ENCODE results near the gene DEAF1. TPM values are rescaled to one million over a fixed set of nuclear protein-coding genes. Genes with fewer than 3 reads are reported as not detected.

Gene DEAF1
- total and polyA plus RNA-seq, 10 of the 15 experiments (the other 5 are each of a cell fraction or from before 2014, with no cell fraction given) = 0.68 to 51.3 (median 25.9) TPM

DNA sequence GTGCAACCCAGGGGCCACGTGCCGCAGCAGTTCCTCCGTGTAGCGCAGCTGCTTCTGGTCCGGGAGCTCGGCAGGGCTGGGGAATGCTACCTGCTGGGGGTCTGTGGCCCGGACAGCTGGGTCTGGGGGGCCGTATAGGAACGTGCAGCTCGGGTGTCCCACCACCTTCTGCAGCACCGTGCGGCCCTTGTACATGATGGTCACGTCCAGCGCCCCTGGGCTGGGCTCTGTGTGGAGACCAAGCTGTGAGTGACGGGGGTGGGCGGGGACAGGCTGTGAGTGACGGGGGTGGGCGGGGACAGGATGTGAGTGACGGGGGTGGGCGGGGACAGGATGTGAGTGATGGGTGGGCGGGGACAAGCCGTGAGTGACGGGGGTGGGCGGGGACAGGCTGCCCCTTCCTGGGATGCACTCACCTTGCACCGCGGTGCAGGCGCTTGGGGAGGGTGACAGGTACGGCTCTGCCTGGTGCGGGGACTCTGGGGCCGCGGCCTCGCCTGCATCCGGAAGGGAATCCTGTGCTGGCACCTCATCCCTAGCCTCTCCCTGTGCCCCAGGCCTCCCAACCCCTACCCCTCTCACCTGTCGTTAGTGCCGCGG lies 81.6 kb downstream of the DEAF1 start:
- H4K20me1 ChIP-seq (ENCODE audit: control insufficient read depth, insufficient read depth) = peaks cover 11% of the 10 kb centered on the region
- no peaks in the 10 kb centered on the region for H3K27me3 ChIP-seq (replicated peaks in 1 of 2; ENCODE audit: control insufficient read depth in 2 of 2, insufficient read depth in 2 of 2, low read length in 1 of 2)
- H2AFZ ChIP-seq (ENCODE audit: control insufficient read depth, low read depth, low read length) = no peak overlapping the region
- H3K4me2 ChIP-seq (ENCODE audit: control insufficient read depth, insufficient read depth) = peak overlapping the region; percentile 99
- peak overlapping the region; percentile 90 for H3K4me3 ChIP-seq
- in situ Hi-C loops (cut with MboI) (no loop called here), intact Hi-C loops (cut with micrococcal nuclease; ENCODE audit: unreplicated experiment) (no loop called here)
- CTCF ChIA-PET = interaction anchor here (0.6 to 1.4 kb wide), 2 partner anchors 32 to 83 kb away, joined by 3 to 6 read pairs; partner anchors contain the start of gene TMEM80
- POLR2A ChIA-PET = interaction anchor here (0.9 to 1.4 kb wide), 5 partner anchors 37 to 164 kb away, joined by 3 to 4 read pairs (median 3); partner anchors contain the start of genes HRAS and PHRF1
- H3K4me1 ChIP-seq (ENCODE audit: control insufficient read depth, insufficient read depth, low read length) = peaks cover 14% of the 10 kb centered on the region
- SMC1A ChIA-PET (ENCODE audit: uncharacterized antibody, unreplicated experiment) = interaction anchor here (0.8 kb wide), 1 partner anchor 37 kb away, joined by 3 read pairs; the partner anchor contains the start of gene PHRF1
- no peaks in the 10 kb centered on the region for H3K9me3 ChIP-seq (replicated peaks; ENCODE audit: control insufficient read depth, insufficient read depth, low read length)
- peaks cover 26% of the 10 kb centered on the region for H3K79me2 ChIP-seq (ENCODE audit: control insufficient read depth, insufficient read depth, low read length)
- BruUV-seq (replicated peaks) = no TSS peak
- no peak for FAIRE-seq
- peak overlapping the region; percentile 100 for H3K27ac ChIP-seq (ENCODE audit: control insufficient read depth, insufficient read depth)
- RAD21 ChIA-PET (ENCODE audit: unreplicated experiment) = interaction anchor here (0.9 to 1.5 kb wide), 5 partner anchors 38 to 113 kb away, joined by 3 to 5 read pairs (median 4); partner anchors contain the start of genes HRAS and PHRF1
- peak; percentile 24 for ATAC-seq
- DNase-seq (ENCODE audit: low read depth, low spot score) = no peak
- peaks cover 10 to 45% of the 10 kb centered on the region in 2 experiments; a peak in 3 of 4 replicates for H3K36me3 ChIP-seq (ENCODE audit: control insufficient read depth in 2 of 2, insufficient read depth in 2 of 2, low read length in 1 of 2)
- WGBS (ENCODE audit: insufficient coverage, insufficient replicate concordance, low lambda C conversion rate, missing lambda C conversion rate) = 50% methylated on average over 27 of the region's 36 CpGs
- H3K9ac ChIP-seq (ENCODE audit: control insufficient read depth, insufficient read depth, low read length) = peak overlapping the region; percentile 91
- TF ChIP-seq STAT3 (IDR thresholded peaks at IDR 0.05; ENCODE audit: low read depth, low read length) = no peak
- TF ChIP-seq TCF3 (IDR thresholded peaks at IDR 0.05; ENCODE audit: borderline replicate concordance, insufficient read depth, low read depth, low read length) = no peak
- peak; percentile 65 for TF ChIP-seq POLR2A (IDR thresholded peaks at IDR 0.05; ENCODE audit: low read depth, low read length)
- TF ChIP-seq, protein P1, sequence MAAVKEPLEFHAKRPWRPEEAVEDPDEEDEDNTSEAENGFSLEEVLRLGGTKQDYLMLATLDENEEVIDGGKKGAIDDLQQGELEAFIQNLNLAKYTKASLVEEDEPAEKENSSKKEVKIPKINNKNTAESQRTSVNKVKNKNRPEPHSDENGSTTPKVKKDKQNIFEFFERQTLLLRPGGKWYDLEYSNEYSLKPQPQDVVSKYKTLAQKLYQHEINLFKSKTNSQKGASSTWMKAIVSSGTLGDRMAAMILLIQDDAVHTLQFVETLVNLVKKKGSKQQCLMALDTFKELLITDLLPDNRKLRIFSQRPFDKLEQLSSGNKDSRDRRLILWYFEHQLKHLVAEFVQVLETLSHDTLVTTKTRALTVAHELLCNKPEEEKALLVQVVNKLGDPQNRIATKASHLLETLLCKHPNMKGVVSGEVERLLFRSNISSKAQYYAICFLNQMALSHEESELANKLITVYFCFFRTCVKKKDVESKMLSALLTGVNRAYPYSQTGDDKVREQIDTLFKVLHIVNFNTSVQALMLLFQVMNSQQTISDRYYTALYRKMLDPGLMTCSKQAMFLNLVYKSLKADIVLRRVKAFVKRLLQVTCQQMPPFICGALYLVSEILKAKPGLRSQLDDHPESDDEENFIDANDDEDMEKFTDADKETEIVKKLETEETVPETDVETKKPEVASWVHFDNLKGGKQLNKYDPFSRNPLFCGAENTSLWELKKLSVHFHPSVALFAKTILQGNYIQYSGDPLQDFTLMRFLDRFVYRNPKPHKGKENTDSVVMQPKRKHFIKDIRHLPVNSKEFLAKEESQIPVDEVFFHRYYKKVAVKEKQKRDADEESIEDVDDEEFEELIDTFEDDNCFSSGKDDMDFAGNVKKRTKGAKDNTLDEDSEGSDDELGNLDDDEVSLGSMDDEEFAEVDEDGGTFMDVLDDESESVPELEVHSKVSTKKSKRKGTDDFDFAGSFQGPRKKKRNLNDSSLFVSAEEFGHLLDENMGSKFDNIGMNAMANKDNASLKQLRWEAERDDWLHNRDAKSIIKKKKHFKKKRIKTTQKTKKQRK (IDR thresholded peaks at IDR 0.05; ENCODE audit: low read depth, low read length) = no peak
- no peak for TF ChIP-seq RCOR1 (conservative IDR thresholded peaks at IDR 0.05; ENCODE audit: low read depth, low read length)
- TF ChIP-seq ASH2L (IDR thresholded peaks at IDR 0.05; ENCODE audit: borderline replicate concordance, low read depth) = no peak
- TF ChIP-seq STAT1 (conservative IDR thresholded peaks at IDR 0.05) = no peak
- no peak for TF ChIP-seq ZNF622 (IDR thresholded peaks at IDR 0.05)
- TF ChIP-seq, protein P2, sequence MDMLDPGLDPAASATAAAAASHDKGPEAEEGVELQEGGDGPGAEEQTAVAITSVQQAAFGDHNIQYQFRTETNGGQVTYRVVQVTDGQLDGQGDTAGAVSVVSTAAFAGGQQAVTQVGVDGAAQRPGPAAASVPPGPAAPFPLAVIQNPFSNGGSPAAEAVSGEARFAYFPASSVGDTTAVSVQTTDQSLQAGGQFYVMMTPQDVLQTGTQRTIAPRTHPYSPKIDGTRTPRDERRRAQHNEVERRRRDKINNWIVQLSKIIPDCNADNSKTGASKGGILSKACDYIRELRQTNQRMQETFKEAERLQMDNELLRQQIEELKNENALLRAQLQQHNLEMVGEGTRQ (IDR thresholded peaks at IDR 0.05; ENCODE audit: borderline replicate concordance, low read depth, low read length) = no peak
- TF ChIP-seq SIX5 (IDR thresholded peaks at IDR 0.05; ENCODE audit: low read depth, low read length, severe bottlenecking) = no peak
- TF ChIP-seq EGR1 (IDR thresholded peaks at IDR 0.05; ENCODE audit: borderline replicate concordance in 1 of 2, low read depth in 2 of 2, low read length in 2 of 2) = 0 out of 3 replicates have a peak, but pooled peaks of 1 of the 2 experiments have one; percentile 4
- TF ChIP-seq SREBF1 (IDR thresholded peaks at IDR 0.05; ENCODE audit: low read length) = no peak
- TF ChIP-seq RFX5 (IDR thresholded peaks at IDR 0.05; ENCODE audit: low read depth, low read length) = no peak
- TF ChIP-seq, protein P3, sequence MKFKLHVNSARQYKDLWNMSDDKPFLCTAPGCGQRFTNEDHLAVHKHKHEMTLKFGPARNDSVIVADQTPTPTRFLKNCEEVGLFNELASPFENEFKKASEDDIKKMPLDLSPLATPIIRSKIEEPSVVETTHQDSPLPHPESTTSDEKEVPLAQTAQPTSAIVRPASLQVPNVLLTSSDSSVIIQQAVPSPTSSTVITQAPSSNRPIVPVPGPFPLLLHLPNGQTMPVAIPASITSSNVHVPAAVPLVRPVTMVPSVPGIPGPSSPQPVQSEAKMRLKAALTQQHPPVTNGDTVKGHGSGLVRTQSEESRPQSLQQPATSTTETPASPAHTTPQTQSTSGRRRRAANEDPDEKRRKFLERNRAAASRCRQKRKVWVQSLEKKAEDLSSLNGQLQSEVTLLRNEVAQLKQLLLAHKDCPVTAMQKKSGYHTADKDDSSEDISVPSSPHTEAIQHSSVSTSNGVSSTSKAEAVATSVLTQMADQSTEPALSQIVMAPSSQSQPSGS (IDR thresholded peaks at IDR 0.05; ENCODE audit: low read length) = no peak
- TF ChIP-seq PML (IDR thresholded peaks at IDR 0.05; ENCODE audit: low read length) = 0 out of 2 replicates have a peak, but pooled peaks have one; percentile 45
- no peak for TF ChIP-seq FOS (IDR thresholded peaks at IDR 0.05; ENCODE audit: borderline replicate concordance, extremely low read depth, insufficient read length)
- no peak for TF ChIP-seq RUNX3 (IDR thresholded peaks at IDR 0.05; ENCODE audit: low read length)
- no peak for TF ChIP-seq ZBED1 (IDR thresholded peaks at IDR 0.05; ENCODE audit: borderline replicate concordance)
- no peak for TF ChIP-seq MYB (IDR thresholded peaks at IDR 0.05; ENCODE audit: borderline replicate concordance, low read depth, low read length)
- no peak for TF ChIP-seq EP300 (IDR thresholded peaks at IDR 0.05; ENCODE audit: borderline replicate concordance in 1 of 2, control insufficient read depth in 1 of 2, low read depth in 2 of 2, low read length in 2 of 2)

Measured in GM12878 (cell line).